Neural progenitor cell (in vitro differentiated cells): Measurements from ENCODE around the gene TGFBR3. TPM values are rescaled to one million over a fixed set of nuclear protein-coding genes. Genes with fewer than 3 reads are reported as not detected.

Source experiments
- DNase-seq: peaks from one replicate; pipeline ENCODE4 v3.0.0-alpha.2; 2016; ENCODE audit warnings: low spot score
- H2AFZ ChIP-seq: fragments of 200-600 bp; sonication (generic); replicated peaks from 2 replicates; pipeline ENCODE4 v1.6.1; 2016; ENCODE audit warnings: antibody characterized with exemption
- H3F3A ChIP-seq: fragments of 200-600 bp; sonication (generic); 2 replicates; pipeline ENCODE4 v1.6.1; 2016; ENCODE audit warnings: antibody characterized with exemption, low read depth
- H3K27ac ChIP-seq: fragments of 200-600 bp; sonication (generic); 2 replicates; pipeline ENCODE4 v1.5.1; 2016; ENCODE audit warnings: mild to moderate bottlenecking
- H3K27me3 ChIP-seq: fragments of 200-600 bp; sonication (generic); 2 replicates; pipeline ENCODE4 v1.6.1; 2016; ENCODE audit warnings: mild to moderate bottlenecking, moderate library complexity
- H3K36me3 ChIP-seq: fragments of 200-600 bp; sonication (generic); 2 replicates; pipeline ENCODE4 v1.5.1; 2016
- H3K4me1 ChIP-seq: fragments of 200-600 bp; sonication (generic); 2 replicates; pipeline ENCODE4 v1.6.1; 2016; ENCODE audit warnings: mixed run types
- H3K4me2 ChIP-seq: fragments of 200-600 bp; sonication (generic); 2 replicates; pipeline ENCODE4 v1.6.1; 2016
- H3K4me3 ChIP-seq: fragments of 200-600 bp; sonication (generic); 2 replicates; pipeline ENCODE4 v1.5.1; 2016
- H3K79me2 ChIP-seq: fragments of 200-600 bp; sonication (generic); 2 replicates; pipeline ENCODE4 v1.6.1; 2016; ENCODE audit warnings: low read depth
- H3K9ac ChIP-seq: fragments of 200-600 bp; sonication (generic); 2 replicates; pipeline ENCODE4 v1.6.1; 2016
- H3K9me3 ChIP-seq: fragments of 200-600 bp; sonication (generic); 2 replicates; pipeline ENCODE4 v1.5.1; 2016; ENCODE audit warnings: low read depth
- H4K20me1 ChIP-seq: fragments of 200-600 bp; sonication (generic); 2 replicates; pipeline ENCODE4 v1.6.1; 2016; ENCODE audit warnings: low read depth
- H3K27ac Mint-ChIP-seq: 3 replicates; pipeline ENCODE4 v1.8.0; 2021; ENCODE audit warnings: mixed read lengths
- H3K27me3 Mint-ChIP-seq: 2 replicates; pipeline ENCODE4 v1.8.0; 2022; ENCODE audit warnings: low read depth, mild to moderate bottlenecking, inconsistent platforms, moderate library complexity, mixed read lengths; ENCODE audit not compliant: insufficient read depth
- H3K36me3 Mint-ChIP-seq: 3 replicates; pipeline ENCODE4 v1.8.0; 2021; ENCODE audit warnings: mixed read lengths
- H3K4me1 Mint-ChIP-seq: 3 replicates; pipeline ENCODE4 v1.8.0; 2021; ENCODE audit warnings: mixed read lengths
- H3K4me3 Mint-ChIP-seq: 3 replicates; pipeline ENCODE4 v1.8.0; 2021; ENCODE audit warnings: mild to moderate bottlenecking, moderate library complexity, mixed read lengths
- H3K9me3 Mint-ChIP-seq: 3 replicates; pipeline ENCODE4 v1.8.0; 2020; ENCODE audit warnings: mixed read lengths
- CTCF ChIP-seq: fragments of 200-600 bp; sonication (generic); IDR thresholded peaks from 2 replicates; pipeline ENCODE4 v1.5.1; 2017; ENCODE audit warnings: antibody characterized with exemption, mild to moderate bottlenecking
- EZH2 ChIP-seq: fragments of 200-600 bp; sonication (generic); IDR thresholded peaks from 2 replicates; pipeline ENCODE4 v1.6.1; 2017; ENCODE audit warnings: antibody characterized with exemption, mild to moderate bottlenecking, moderate library complexity
- EZH2phosphoT487 ChIP-seq: fragments of 200-600 bp; sonication (generic); IDR thresholded peaks from 2 replicates; pipeline ENCODE4 v1.6.1; 2017; ENCODE audit warnings: antibody characterized with exemption
- total RNA-seq: library from RNA; depleted of rRNA; stranded (reverse); fragments of >200 nt; gene quantifications from 2 replicates; pipeline ENCODE4 v1.2.3, GENCODE V29; 2015; ENCODE audit warnings: low replicate concordance

Gene TGFBR3
- total RNA-seq, 1 donor from 2014 or later = 11.8 TPM

DNA sequence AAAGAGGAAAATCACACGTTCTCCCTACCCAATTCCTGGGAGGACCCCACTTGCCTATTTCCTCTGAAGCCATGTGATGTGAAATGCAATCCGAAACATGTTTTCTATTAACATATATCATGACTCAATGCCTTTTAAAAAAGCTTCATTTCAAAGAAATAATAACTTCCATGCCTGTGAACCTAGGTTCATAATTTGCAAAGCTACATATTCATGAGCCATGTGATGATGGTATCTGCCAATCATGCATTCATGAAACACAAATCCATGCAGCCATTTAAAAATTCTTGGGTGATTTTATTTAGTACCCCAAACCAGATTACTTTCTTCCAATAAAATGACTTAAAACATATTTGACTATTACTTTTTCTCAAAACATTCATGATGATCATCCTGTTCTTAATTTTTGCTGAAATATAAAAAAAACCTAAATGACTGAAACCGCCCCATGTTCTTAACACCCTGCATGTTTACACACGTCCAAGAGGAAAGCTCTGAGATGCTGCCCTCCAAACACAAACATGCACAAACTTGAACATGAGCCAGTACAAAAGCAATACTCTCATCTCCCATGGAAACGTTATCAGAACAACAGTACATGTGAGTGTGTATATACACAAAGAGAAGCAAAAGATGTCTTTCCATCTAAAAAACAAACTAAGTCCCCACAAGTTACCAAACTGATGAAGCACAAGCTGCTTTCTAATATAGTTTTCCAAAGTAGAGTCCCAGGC is 140.1 kb downstream of the TGFBR3 start:
- H3F3A ChIP-seq = no peaks in the 10 kb centered on the region
- Mint-ChIP-seq H3K36me3 (peaks cover 18% of the 10 kb centered on the region), H3K27ac (no peak overlapping the region), H3K4me3 (no peak overlapping the region), H3K4me1 (peaks cover 11% of the 10 kb centered on the region), H3K9me3 (peaks cover 30% of the 10 kb centered on the region), H3K27me3 (no peaks in the 10 kb centered on the region)
- no peaks in the 10 kb centered on the region for H3K27me3 ChIP-seq
- no peaks in the 10 kb centered on the region for H3K79me2 ChIP-seq
- H2AFZ ChIP-seq = no peak overlapping the region
- no peak overlapping the region for H3K4me3 ChIP-seq
- no peak for TF ChIP-seq EZH2phosphoT487
- TF ChIP-seq CTCF = no peak
- TF ChIP-seq EZH2 = no peak
- H3K9me3 ChIP-seq = no peaks in the 10 kb centered on the region
- no peak for DNase-seq
- H3K36me3 ChIP-seq = no peaks in the 10 kb centered on the region
- no peak overlapping the region for H3K4me2 ChIP-seq
- no peaks in the 10 kb centered on the region for H4K20me1 ChIP-seq
- H3K9ac ChIP-seq = no peak overlapping the region
- no peak overlapping the region for H3K27ac ChIP-seq
- H3K4me1 ChIP-seq = no peaks in the 10 kb centered on the region

- Histone ChIP-seq H3K9ac (no peak overlapping the region), H3K79me2 (no peaks in the 10 kb centered on the region), H3K36me3 (no peaks in the 10 kb centered on the region), H3K9me3 (no peaks in the 10 kb centered on the region), H3K4me1 (no peaks in the 10 kb centered on the region), H3F3A (no peaks in the 10 kb centered on the region), H3K27ac (no peak overlapping the region), H3K27me3 (no peaks in the 10 kb centered on the region), H2AFZ (no peak overlapping the region), H3K4me3 (no peak overlapping the region), H4K20me1 (no peaks in the 10 kb centered on the region), H3K4me2 (no peak overlapping the region)
- no peak overlapping the region for H3K27ac Mint-ChIP-seq
- no peak for TF ChIP-seq EZH2phosphoT487
- TF ChIP-seq EZH2 = no peak
- no peak for TF ChIP-seq CTCF
- peaks cover 30% of the 10 kb centered on the region for H3K9me3 Mint-ChIP-seq
- no peak for DNase-seq
- H3K4me1 Mint-ChIP-seq = peaks cover 9% of the 10 kb centered on the region
- no peak overlapping the region for H3K4me3 Mint-ChIP-seq
- no peaks in the 10 kb centered on the region for H3K27me3 Mint-ChIP-seq
- H3K36me3 Mint-ChIP-seq = peaks cover 18% of the 10 kb centered on the region
These were observed 140.9 kb downstream of the TGFBR3 start for GRCh38 chr1:91744953-91745639.

DNA sequence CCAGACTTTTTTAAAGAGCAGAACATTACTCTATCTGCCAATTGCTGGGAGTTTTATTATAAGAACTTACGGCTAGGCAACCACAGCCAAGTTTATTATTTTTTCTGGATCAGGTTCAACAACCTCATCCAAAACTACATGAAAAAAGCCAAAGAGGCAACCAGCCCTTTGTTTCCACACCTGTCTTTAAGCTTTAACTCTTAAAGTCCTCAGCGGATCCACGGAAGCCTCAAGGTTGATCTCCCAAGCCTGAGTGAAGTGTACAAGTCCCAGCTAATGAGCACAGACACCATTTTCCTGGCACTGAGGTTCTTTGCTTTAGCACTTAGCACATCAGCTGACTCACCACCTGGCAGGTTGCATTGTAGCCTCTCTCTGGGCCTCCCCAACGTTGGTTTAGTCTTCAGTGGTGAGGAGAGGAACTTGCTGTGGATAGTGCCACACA is 143.1 kb downstream of the TGFBR3 start:
- Mint-ChIP-seq H3K27ac (no peak overlapping the region), H3K4me1 (peaks cover 9% of the 10 kb centered on the region), H3K9me3 (peaks cover 23% of the 10 kb centered on the region), H3K27me3 (no peaks in the 10 kb centered on the region), H3K4me3 (no peak overlapping the region), H3K36me3 (peaks cover 22% of the 10 kb centered on the region)
- no peaks in the 10 kb centered on the region for H4K20me1 ChIP-seq
- H2AFZ ChIP-seq = no peak overlapping the region
- TF ChIP-seq EZH2phosphoT487 (no peak), CTCF (no peak), EZH2 (no peak)
- H3K4me1 ChIP-seq = no peaks in the 10 kb centered on the region
- no peak for DNase-seq
- no peak overlapping the region for H3K4me2 ChIP-seq
- no peak overlapping the region for H3K27ac ChIP-seq
- no peak overlapping the region for H3K4me3 ChIP-seq
- no peaks in the 10 kb centered on the region for H3K9me3 ChIP-seq
- no peaks in the 10 kb centered on the region for H3F3A ChIP-seq
- H3K79me2 ChIP-seq = no peaks in the 10 kb centered on the region
- H3K36me3 ChIP-seq = no peaks in the 10 kb centered on the region
- no peaks in the 10 kb centered on the region for H3K27me3 ChIP-seq
- H3K9ac ChIP-seq = no peak overlapping the region
